GM23338 (cell line): ENCODE results near the gene RADIL. TPM values are rescaled to one million over a fixed set of nuclear protein-coding genes. Genes with fewer than 3 reads are reported as not detected.

Experiments used
- ATAC-seq: fragments of 200-7000 bp; cut with Tn5 transposase; 3 replicates; pipeline ENCODE4 v1.9.1; 2020
- DNase-seq: peaks from one replicate; pipeline ENCODE4 v3.0.0-alpha.2; 2015; ENCODE audit warnings: low spot score
- H2AFZ ChIP-seq: fragments of 200-600 bp; sonication (generic); 2 replicates; pipeline ENCODE4 v1.8.0; 2016; ENCODE audit warnings: antibody characterized with exemption, mild to moderate bottlenecking, moderate library complexity
- H3F3A ChIP-seq: fragments of 200-600 bp; sonication (generic); replicated peaks from 2 replicates; pipeline ENCODE4 v1.8.0; 2017; ENCODE audit warnings: antibody characterized with exemption, mixed run types, low read depth
- H3K27ac ChIP-seq: fragments of 200-600 bp; sonication (generic); 2 replicates; pipeline ENCODE4 v1.6.1; 2016; ENCODE audit warnings: low read depth
- H3K27me3 ChIP-seq: fragments of 200-600 bp; sonication (generic); 2 replicates; pipeline ENCODE4 v1.8.0; 2016; ENCODE audit warnings: mild to moderate bottlenecking, mixed run types, moderate library complexity; ENCODE audit not compliant: insufficient read depth
- H3K36me3 ChIP-seq: fragments of 200-600 bp; sonication (generic); 2 replicates; pipeline ENCODE4 v1.8.0; 2016; ENCODE audit warnings: mild to moderate bottlenecking; ENCODE audit not compliant: insufficient read depth
- H3K4me1 ChIP-seq: fragments of 200-600 bp; sonication (generic); 2 replicates; pipeline ENCODE4 v1.8.0; 2016; ENCODE audit warnings: mild to moderate bottlenecking, moderate library complexity; ENCODE audit not compliant: insufficient read depth
- H3K4me2 ChIP-seq: fragments of 200-600 bp; sonication (generic); 2 replicates; pipeline ENCODE4 v1.7.1; 2017; ENCODE audit warnings: mixed run types
- H3K4me3 ChIP-seq: fragments of 200-600 bp; sonication (generic); 2 replicates; pipeline ENCODE4 v1.6.1; 2016; ENCODE audit warnings: mixed run types
- H3K79me2 ChIP-seq: fragments of 200-600 bp; sonication (generic); replicated peaks from 2 replicates; pipeline ENCODE4 v1.8.0; 2017; ENCODE audit warnings: mild to moderate bottlenecking; ENCODE audit not compliant: insufficient read depth
- H3K9me2 ChIP-seq: fragments of 200-600 bp; sonication (generic); 2 replicates; pipeline ENCODE4 v1.8.0; 2017; ENCODE audit not compliant: insufficient read depth
- H4K20me1 ChIP-seq: fragments of 200-600 bp; sonication (generic); replicated peaks from 2 replicates; pipeline ENCODE4 v1.8.0; 2017; ENCODE audit warnings: mild to moderate bottlenecking; ENCODE audit not compliant: insufficient read depth
- H3K27ac Mint-ChIP-seq: 2 replicates; pipeline ENCODE4 v1.8.0; 2020; ENCODE audit warnings: inconsistent platforms, mild to moderate bottlenecking, moderate library complexity, mixed read lengths
- H3K27me3 Mint-ChIP-seq: 3 replicates; pipeline ENCODE4 v1.8.0; 2022; ENCODE audit warnings: low read depth, mild to moderate bottlenecking, moderate library complexity, mixed read lengths, inconsistent platforms; ENCODE audit not compliant: insufficient read depth, poor library complexity
- H3K36me3 Mint-ChIP-seq: 3 replicates; pipeline ENCODE4 v1.8.0; 2021; ENCODE audit warnings: low read depth, mild to moderate bottlenecking, inconsistent platforms, moderate library complexity, mixed read lengths
- H3K4me1 Mint-ChIP-seq: 3 replicates; pipeline ENCODE4 v1.8.0; 2020; ENCODE audit warnings: mild to moderate bottlenecking, inconsistent platforms, mixed read lengths
- H3K4me3 Mint-ChIP-seq: 3 replicates; pipeline ENCODE4 v1.8.0; 2021; ENCODE audit warnings: moderate library complexity, mild to moderate bottlenecking, inconsistent platforms, mixed read lengths
- H3K9me3 Mint-ChIP-seq: 3 replicates; pipeline ENCODE4 v1.8.0; 2020; ENCODE audit warnings: moderate library complexity, mild to moderate bottlenecking, inconsistent platforms, mixed read lengths
- CTCF ChIP-seq, 2 experiments: fragments of 200-600 bp in 1 of 2; sonication (generic) in 1 of 2; conservative IDR thresholded peaks; 2 replicates each; pipeline versions ENCODE4 v1.5.1 to v1.6.1; 2016 to 2017; ENCODE audit warnings: antibody characterized with exemption in 2 of 2, low read depth in 2 of 2, mild to moderate bottlenecking in 2 of 2, moderate library complexity in 1 of 2
- EZH2phosphoT487 ChIP-seq: fragments of 200-600 bp; sonication (generic); IDR thresholded peaks from one replicate; pipeline ENCODE4 v1.8.1; 2018; ENCODE audit warnings: antibody characterized with exemption; ENCODE audit not compliant: unreplicated experiment
- NANOG ChIP-seq: IDR thresholded peaks from 2 replicates; pipeline ENCODE4 v1.6.1; 2016; ENCODE audit warnings: antibody characterized with exemption, borderline replicate concordance
- POLR2AphosphoS5 ChIP-seq: IDR thresholded peaks from 2 replicates; pipeline ENCODE4 v1.6.1; 2016; ENCODE audit warnings: antibody characterized with exemption, low read depth
- STAT1 ChIP-seq: IDR thresholded peaks from one replicate; pipeline ENCODE4 v1.6.1; 2016; ENCODE audit warnings: antibody characterized with exemption; ENCODE audit not compliant: unreplicated experiment
- ZNF331 ChIP-seq: fragments of 250-450 bp; sonication (Bioruptor Pico); IDR thresholded peaks from 2 replicates; pipeline ENCODE4 v1.5.0; 2020; ENCODE audit warnings: low read depth, mild to moderate bottlenecking, moderate library complexity
- ZNF462 ChIP-seq: fragments of 250-450 bp; sonication (Bioruptor Pico); IDR thresholded peaks from 2 replicates; pipeline ENCODE4 v1.5.0; 2020; ENCODE audit warnings: mild to moderate bottlenecking, moderate library complexity
- polyA plus RNA-seq: library from polyadenylated mRNA; unstranded; fragments of >200 nt; fragmentation: Nextera tagmentation; extraction: Ambion mirVana; gene quantifications from 2 replicates; pipeline ENCODE4 v1.2.1, GENCODE V29; 2016
- total RNA-seq: library from RNA; depleted of rRNA; stranded (reverse); fragments of >200 nt; shearing (Covaris generic); gene quantifications from 2 replicates; pipeline ENCODE4 v1.2.3, GENCODE V29; 2014
- TF ChIP-seq, protein P1 (sequence below): IDR thresholded peaks from one replicate; pipeline ENCODE4 v1.6.1; 2018; ENCODE audit warnings: antibody characterized with exemption; ENCODE audit not compliant: unreplicated experiment

The RADIL gene
- total and polyA plus RNA-seq, 2 experiments from 2014 or later: 4.3 to 9.8 TPM

- TF ChIP-seq ZNF462 (CRISPR knock-in tag) (no peak), ZNF331 (no peak), STAT1 (no peak)
- TF ChIP-seq, protein P1, sequence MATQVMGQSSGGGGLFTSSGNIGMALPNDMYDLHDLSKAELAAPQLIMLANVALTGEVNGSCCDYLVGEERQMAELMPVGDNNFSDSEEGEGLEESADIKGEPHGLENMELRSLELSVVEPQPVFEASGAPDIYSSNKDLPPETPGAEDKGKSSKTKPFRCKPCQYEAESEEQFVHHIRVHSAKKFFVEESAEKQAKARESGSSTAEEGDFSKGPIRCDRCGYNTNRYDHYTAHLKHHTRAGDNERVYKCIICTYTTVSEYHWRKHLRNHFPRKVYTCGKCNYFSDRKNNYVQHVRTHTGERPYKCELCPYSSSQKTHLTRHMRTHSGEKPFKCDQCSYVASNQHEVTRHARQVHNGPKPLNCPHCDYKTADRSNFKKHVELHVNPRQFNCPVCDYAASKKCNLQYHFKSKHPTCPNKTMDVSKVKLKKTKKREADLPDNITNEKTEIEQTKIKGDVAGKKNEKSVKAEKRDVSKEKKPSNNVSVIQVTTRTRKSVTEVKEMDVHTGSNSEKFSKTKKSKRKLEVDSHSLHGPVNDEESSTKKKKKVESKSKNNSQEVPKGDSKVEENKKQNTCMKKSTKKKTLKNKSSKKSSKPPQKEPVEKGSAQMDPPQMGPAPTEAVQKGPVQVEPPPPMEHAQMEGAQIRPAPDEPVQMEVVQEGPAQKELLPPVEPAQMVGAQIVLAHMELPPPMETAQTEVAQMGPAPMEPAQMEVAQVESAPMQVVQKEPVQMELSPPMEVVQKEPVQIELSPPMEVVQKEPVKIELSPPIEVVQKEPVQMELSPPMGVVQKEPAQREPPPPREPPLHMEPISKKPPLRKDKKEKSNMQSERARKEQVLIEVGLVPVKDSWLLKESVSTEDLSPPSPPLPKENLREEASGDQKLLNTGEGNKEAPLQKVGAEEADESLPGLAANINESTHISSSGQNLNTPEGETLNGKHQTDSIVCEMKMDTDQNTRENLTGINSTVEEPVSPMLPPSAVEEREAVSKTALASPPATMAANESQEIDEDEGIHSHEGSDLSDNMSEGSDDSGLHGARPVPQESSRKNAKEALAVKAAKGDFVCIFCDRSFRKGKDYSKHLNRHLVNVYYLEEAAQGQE: no peak
Observed at GRCh38 chr7:4928445-4928844, 44.9 kb upstream of the RADIL start (continued).

DNA sequence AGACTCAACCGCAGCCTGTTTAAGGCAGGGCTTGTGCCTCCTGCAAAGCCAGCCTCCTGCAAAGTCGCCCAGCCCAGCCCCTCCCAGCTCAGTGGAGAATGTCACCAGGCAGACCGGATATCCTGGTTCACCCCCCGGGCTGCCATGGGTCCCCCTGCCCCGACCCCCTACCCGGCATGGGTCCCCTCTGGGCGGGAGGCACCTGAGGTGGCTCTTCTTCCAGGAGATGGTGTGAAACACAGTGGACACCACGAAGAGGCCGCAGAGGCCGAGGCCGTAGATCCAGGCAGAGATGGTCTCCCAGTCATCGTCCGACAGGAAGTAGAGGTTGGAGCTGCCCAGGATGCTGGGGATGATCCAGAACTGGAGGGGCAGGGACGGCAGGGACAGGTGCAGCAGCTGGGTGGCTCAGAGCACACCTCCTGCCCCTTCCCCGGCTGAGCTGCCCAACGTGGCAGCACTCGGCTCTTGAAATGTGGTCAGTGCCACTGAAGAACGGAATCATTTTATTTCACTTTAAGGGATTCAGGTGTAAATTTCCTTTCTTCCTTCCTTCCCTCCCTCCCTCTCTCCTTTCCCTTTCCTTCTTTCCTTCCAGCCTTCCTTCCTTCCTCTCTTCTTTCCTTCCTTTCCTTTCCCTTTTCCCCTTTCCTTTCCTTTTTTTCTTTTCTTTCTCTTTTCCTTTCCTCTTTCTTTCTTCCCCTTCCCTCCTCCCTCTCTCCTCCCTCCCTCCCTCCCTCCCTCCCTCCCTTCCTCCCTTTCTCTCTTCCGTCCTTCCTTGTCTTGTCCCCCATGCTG, 36.7 kb upstream of the RADIL start:
- Mint-ChIP-seq H3K4me1 (no peaks in the 10 kb centered on the region), H3K27me3 (peaks cover 4% of the 10 kb centered on the region), H3K36me3 (no peaks in the 10 kb centered on the region), H3K9me3 (peaks cover 22% of the 10 kb centered on the region), H3K4me3 (no peak overlapping the region), H3K27ac (no peak overlapping the region)
- Histone ChIP-seq H3F3A (no peaks in the 10 kb centered on the region), H3K36me3 (no peaks in the 10 kb centered on the region), H3K79me2 (no peaks in the 10 kb centered on the region), H3K4me1 (no peaks in the 10 kb centered on the region), H3K4me2 (no peak overlapping the region), H3K27me3 (no peaks in the 10 kb centered on the region), H3K27ac (no peak overlapping the region), H4K20me1 (no peaks in the 10 kb centered on the region), H3K9me2 (no peaks in the 10 kb centered on the region), H3K4me3 (no peak overlapping the region), H2AFZ (no peak overlapping the region)
- no peak for ATAC-seq
- no peak for DNase-seq
- no peak for TF ChIP-seq STAT1
- no peak for TF ChIP-seq POLR2AphosphoS5
- no peak for TF ChIP-seq ZNF331
- TF ChIP-seq NANOG: no peak
- no peak for TF ChIP-seq EZH2phosphoT487
- no peak for TF ChIP-seq CTCF (conservative IDR thresholded peaks at IDR 0.05; ENCODE audit: low read depth in 2 of 2)
- TF ChIP-seq, protein P1: no peak
